Dermis blood vessel endothelial cell (primary cell): ENCODE measurements around the gene IRF9. TPM values are rescaled to one million over a fixed set of nuclear protein-coding genes. Genes with fewer than 3 reads are reported as not detected.

Experiments used
- total RNA-seq: library from RNA; depleted of rRNA; stranded (reverse); fragments of >200 nt; gene quantifications from 2 replicates; pipeline ENCODE4 v1.2.3, GENCODE V29; 2014

The IRF9 gene
- total RNA-seq, 1 donor from 2014 or later, result 55.5 TPM

Other genes starting within 250 kb of the IRF9 start
- gene DHRS4, start 207.5 kb upstream of the IRF9 start, total RNA-seq, result 36.4 and 42.9 TPM in 2 replicates
- gene DHRS4L2, start 172.3 kb upstream of the IRF9 start, total RNA-seq, result 11.6 and 12.6 TPM in 2 replicates
- gene CARMIL3, start 109.3 kb upstream of the IRF9 start, total RNA-seq, result 0.05 TPM in 1 of 2 replicates, not detected in the other
- not detected in 2 replicates for gene CPNE6, start 89.7 kb upstream of the IRF9 start, total RNA-seq
- 5.8 and 10.5 TPM in 2 replicates for gene PCK2, start 67.0 kb upstream of the IRF9 start, total RNA-seq
- gene DCAF11, start 46.5 kb upstream of the IRF9 start, total RNA-seq, result 90.7 and 93.9 TPM in 2 replicates
- 0.88 and 2.6 TPM in 2 replicates for gene NRL, start 46.3 kb upstream of the IRF9 start, total RNA-seq
- 0.42 and 0.51 TPM in 2 replicates for gene FITM1, start 30.6 kb upstream of the IRF9 start, total RNA-seq
- 167 TPM in 2 replicates for gene PSME1, start 25.1 kb upstream of the IRF9 start, total RNA-seq
- 21.4 and 26.4 TPM in 2 replicates for gene EMC9, start 19.7 kb upstream of the IRF9 start, total RNA-seq
- gene PSME2, start 14.7 kb upstream of the IRF9 start, total RNA-seq, result 108 and 110 TPM in 2 replicates
- 53.2 and 54.1 TPM in 2 replicates for gene RNF31, start 13.8 kb upstream of the IRF9 start, total RNA-seq
- gene REC8, start 10.8 kb downstream of the IRF9 start, total RNA-seq, result 2.7 and 4.2 TPM in 2 replicates
- 28.8 and 60.6 TPM in 2 replicates for gene IPO4, start 27.6 kb downstream of the IRF9 start, total RNA-seq
- gene TM9SF1, start 34.2 kb downstream of the IRF9 start, total RNA-seq, result 63.5 and 82.5 TPM in 2 replicates
- not detected in 2 replicates for gene TSSK4, start 44.4 kb downstream of the IRF9 start, total RNA-seq
- 36.8 and 39.3 TPM in 2 replicates for gene CHMP4A, start 52.2 kb downstream of the IRF9 start, total RNA-seq
- 5.9 and 23.7 TPM in 2 replicates for gene MDP1, start 54.8 kb downstream of the IRF9 start, total RNA-seq
- gene NEDD8, start 71.1 kb downstream of the IRF9 start, total RNA-seq, result 197 and 248 TPM in 2 replicates
- 108 and 121 TPM in 2 replicates for gene GMPR2, start 71.7 kb downstream of the IRF9 start, total RNA-seq
- 68.4 and 71.7 TPM in 2 replicates for gene TINF2, start 81.4 kb downstream of the IRF9 start, total RNA-seq
- gene TGM1, start 101.9 kb downstream of the IRF9 start, total RNA-seq, result 0.17 and 0.51 TPM in 2 replicates
- gene RABGGTA, start 110.3 kb downstream of the IRF9 start, total RNA-seq, result 27.9 and 28.6 TPM in 2 replicates
- gene DHRS1, start 138.5 kb downstream of the IRF9 start, total RNA-seq, result 10.6 and 16.7 TPM in 2 replicates
- gene NOP9, start 138.6 kb downstream of the IRF9 start, total RNA-seq, result 30.1 and 33.5 TPM in 2 replicates
- gene CIDEB, start 146.7 kb downstream of the IRF9 start, total RNA-seq, result 4.6 and 7.5 TPM in 2 replicates
- 5.9 and 9.7 TPM in 2 replicates for gene LTB4R2, start 148.9 kb downstream of the IRF9 start, total RNA-seq
- gene LTB4R, start 150.2 kb downstream of the IRF9 start, total RNA-seq, result 3.5 and 3.6 TPM in 2 replicates
- gene ADCY4, start 173.8 kb downstream of the IRF9 start, total RNA-seq, result 68.4 and 138 TPM in 2 replicates
- gene RIPK3, start 178.7 kb downstream of the IRF9 start, total RNA-seq, result 4.7 and 5.8 TPM in 2 replicates
- gene NFATC4, start 206.9 kb downstream of the IRF9 start, total RNA-seq, result 8.8 and 11.1 TPM in 2 replicates
- gene NYNRIN, start 237.7 kb downstream of the IRF9 start, total RNA-seq, result 12.6 and 17.0 TPM in 2 replicates